ENCODE results near the gene REXO1. TPM values are rescaled to one million over a fixed set of nuclear protein-coding genes. Genes with fewer than 3 reads are reported as not detected.
"Not testable (repeated sequence)": the region's sequence is repeated elsewhere in the genome, so short reads cannot be mapped to it uniquely, and the experiment has no call there.

The REXO1 gene
- total RNA-seq (3.8 TPM), polyA plus RNA-seq (28.7 TPM)
- long read RNA-seq, donor 1 = 0 reads
- long read RNA-seq, donor 2, full-length matches to known transcripts = 6 of 35 reads
- long read RNA-seq, donor 2, partial matches to known transcripts = 29 of 35 reads
- long read RNA-seq, donor 2, other reads (novel, unspliced or antisense) = 0 of 35 reads
- long read RNA-seq, donor 3, full-length matches to known transcripts = 3 of 10 reads
- long read RNA-seq, donor 3, partial matches to known transcripts = 7 of 10 reads
- long read RNA-seq, donor 3, other reads (novel, unspliced or antisense) = 0 of 10 reads
- long read RNA-seq, donor 4, partial matches to known transcripts = 6 of 6 reads
- long read RNA-seq, donor 4, other reads (novel, unspliced or antisense) = 0 of 6 reads
- long read RNA-seq, donor 5, full-length matches to known transcripts = 2 of 11 reads
- long read RNA-seq, donor 5, partial matches to known transcripts = 9 of 11 reads
- long read RNA-seq, donor 5, other reads (novel, unspliced or antisense) = 0 of 11 reads
- long read RNA-seq, donor 6, full-length matches to known transcripts = 3 of 3 reads
- long read RNA-seq, donor 6, partial matches to known transcripts = 0 of 3 reads
- long read RNA-seq, donor 6, other reads (novel, unspliced or antisense) = 0 of 3 reads
- long read RNA-seq, donor 7, partial matches to known transcripts = 5 of 5 reads
- long read RNA-seq, donor 7, other reads (novel, unspliced or antisense) = 0 of 5 reads
- long read RNA-seq, donor 8 = 0 reads
- long read RNA-seq, donor 9, full-length matches to known transcripts = 2 of 2 reads
- long read RNA-seq, donor 9, partial matches to known transcripts = 0 of 2 reads
- long read RNA-seq, donor 9, other reads (novel, unspliced or antisense) = 0 of 2 reads
- long read RNA-seq, donor 10, partial matches to known transcripts = 8 of 8 reads
- long read RNA-seq, donor 10, other reads (novel, unspliced or antisense) = 0 of 8 reads

GRCh38 chr19:1848399-1849131 is at the start of gene REXO1:
Gene REXO1, minus strand, starts transcription at chr19:1848483. Its CDS starts 125 bp downstream, at chr19:1848358.
- no peaks in the 10 kb centered on the region for H3K9me3 ChIP-seq (ENCODE audit: control insufficient read depth in 2 of 2, insufficient read depth in 1 of 2, low read length in 1 of 2)
- H3K36me3 ChIP-seq (ENCODE audit: control insufficient read depth in 2 of 2, insufficient read depth in 2 of 2, low read length in 1 of 2) = peaks cover 15 to 28% of the 10 kb centered on the region in 2 donors
- DNase-seq (ENCODE audit: low read depth in 6 of 9, low spot score in 9 of 9) = peak; percentile 87 to 99 (median 96)
- WGBS = 3% methylated on average over 60 of the region's 60 CpGs
- H3K27me3 ChIP-seq (ENCODE audit: control insufficient read depth in 2 of 2, insufficient read depth in 1 of 2, low read length in 1 of 2) = no peaks in the 10 kb centered on the region
- H3K4me1 ChIP-seq (ENCODE audit: control insufficient read depth in 2 of 2, insufficient read depth in 2 of 2, low read length in 2 of 2) = peaks cover 39 to 77% of the 10 kb centered on the region in 2 donors
- H3K4me3 ChIP-seq (ENCODE audit: low read length in 2 of 2) = peak within 1 kb of the TSS; percentile 91 to 97
- H3K27ac ChIP-seq (ENCODE audit: low read depth in 1 of 2, low read length in 1 of 2) = peak within 1 kb of the TSS; percentile 97 to 98

- Histone ChIP-seq H3K27me3 (ENCODE audit: control insufficient read depth in 2 of 2, insufficient read depth in 1 of 2, low read length in 1 of 2) (no peaks in the 10 kb centered on the region), H3K27ac (ENCODE audit: low read depth in 1 of 2, low read length in 1 of 2) (peak overlapping the region in 1 of 2 donors; percentile 42), H3K9me3 (ENCODE audit: control insufficient read depth in 2 of 2, insufficient read depth in 1 of 2, low read length in 1 of 2) (peaks cover 0 to 6% of the 10 kb centered on the region in 2 donors), H3K4me1 (ENCODE audit: control insufficient read depth in 2 of 2, insufficient read depth in 2 of 2, low read length in 2 of 2) (peaks cover 19 to 39% of the 10 kb centered on the region in 2 donors), H3K4me3 (ENCODE audit: low read length in 2 of 2) (no peak overlapping the region), H3K36me3 (ENCODE audit: control insufficient read depth in 2 of 2, insufficient read depth in 2 of 2, low read length in 1 of 2) (no peaks in the 10 kb centered on the region)
- 56% methylated on average over 13 of the region's 13 CpGs for WGBS
- DNase-seq (ENCODE audit: low read depth in 6 of 9, low spot score in 9 of 9) = no peak
These were observed 48.2 kb upstream of the REXO1 start for GRCh38 chr19:1896508-1896907.

- DNase-seq (ENCODE audit: low read depth in 6 of 9, low spot score in 9 of 9) = no peak
- Histone ChIP-seq H3K9me3 (ENCODE audit: control insufficient read depth in 2 of 2, insufficient read depth in 1 of 2, low read length in 1 of 2) (peaks cover 0 to 6% of the 10 kb centered on the region in 2 donors), H3K27ac (ENCODE audit: low read depth in 1 of 2, low read length in 1 of 2) (no peak overlapping the region), H3K36me3 (ENCODE audit: control insufficient read depth in 2 of 2, insufficient read depth in 2 of 2, low read length in 1 of 2) (no peaks in the 10 kb centered on the region), H3K27me3 (ENCODE audit: control insufficient read depth in 2 of 2, insufficient read depth in 1 of 2, low read length in 1 of 2) (no peaks in the 10 kb centered on the region), H3K4me3 (ENCODE audit: low read length in 2 of 2) (no peak overlapping the region), H3K4me1 (ENCODE audit: control insufficient read depth in 2 of 2, insufficient read depth in 2 of 2, low read length in 2 of 2) (peaks cover 19 to 39% of the 10 kb centered on the region in 2 donors)
- WGBS = 96% methylated on average over 17 of the region's 17 CpGs
These were observed 45.5 kb upstream of the REXO1 start for GRCh38 chr19:1893791-1894190.

GRCh38 chr19:1889907-1890306 is 41.6 kb upstream of the REXO1 start:
- peaks cover 0 to 20% of the 10 kb centered on the region in 2 donors for H3K4me1 ChIP-seq (ENCODE audit: control insufficient read depth in 2 of 2, insufficient read depth in 2 of 2, low read length in 2 of 2)
- H3K36me3 ChIP-seq (ENCODE audit: control insufficient read depth in 2 of 2, insufficient read depth in 2 of 2, low read length in 1 of 2) = no peaks in the 10 kb centered on the region
- DNase-seq (ENCODE audit: low read depth in 6 of 9, low spot score in 9 of 9) = no peak
- no peak overlapping the region for H3K4me3 ChIP-seq (ENCODE audit: low read length in 2 of 2)
- WGBS = 96% methylated on average over 1 of the region's 1 CpG
- no peak overlapping the region for H3K27ac ChIP-seq (ENCODE audit: low read depth in 1 of 2, low read length in 1 of 2)
- H3K27me3 ChIP-seq (ENCODE audit: control insufficient read depth in 2 of 2, insufficient read depth in 1 of 2, low read length in 1 of 2) = no peaks in the 10 kb centered on the region
- peaks cover 0 to 6% of the 10 kb centered on the region in 2 donors for H3K9me3 ChIP-seq (ENCODE audit: control insufficient read depth in 2 of 2, insufficient read depth in 1 of 2, low read length in 1 of 2)

GRCh38 chr19:1888385-1888784 is 40.1 kb upstream of the REXO1 start:
- Histone ChIP-seq H3K36me3 (ENCODE audit: control insufficient read depth in 2 of 2, insufficient read depth in 2 of 2, low read length in 1 of 2) (no peaks in the 10 kb centered on the region), H3K9me3 (ENCODE audit: control insufficient read depth in 2 of 2, insufficient read depth in 1 of 2, low read length in 1 of 2) (peaks cover 0 to 6% of the 10 kb centered on the region in 2 donors), H3K27ac (ENCODE audit: low read depth in 1 of 2, low read length in 1 of 2) (no peak overlapping the region), H3K4me3 (ENCODE audit: low read length in 2 of 2) (no peak overlapping the region), H3K4me1 (ENCODE audit: control insufficient read depth in 2 of 2, insufficient read depth in 2 of 2, low read length in 2 of 2) (peaks cover 9 to 29% of the 10 kb centered on the region in 2 donors), H3K27me3 (ENCODE audit: control insufficient read depth in 2 of 2, insufficient read depth in 1 of 2, low read length in 1 of 2) (no peaks in the 10 kb centered on the region)
- WGBS = 97% methylated on average over 5 of the region's 5 CpGs
- DNase-seq (ENCODE audit: low read depth in 6 of 9, low spot score in 9 of 9) = no peak

GRCh38 chr19:1886360-1886759 is 38.1 kb upstream of the REXO1 start:
- 97% methylated on average over 15 of the region's 15 CpGs for WGBS
- not testable (repeated sequence) for DNase-seq (ENCODE audit: low read depth in 6 of 9, low spot score in 9 of 9); H3K4me3 ChIP-seq (ENCODE audit: low read length in 2 of 2); H3K36me3 ChIP-seq (ENCODE audit: control insufficient read depth in 2 of 2, insufficient read depth in 2 of 2, low read length in 1 of 2); H3K27ac ChIP-seq (ENCODE audit: low read depth in 1 of 2, low read length in 1 of 2); H3K9me3 ChIP-seq (ENCODE audit: control insufficient read depth in 2 of 2, insufficient read depth in 1 of 2, low read length in 1 of 2); H3K27me3 ChIP-seq (ENCODE audit: control insufficient read depth in 2 of 2, insufficient read depth in 1 of 2, low read length in 1 of 2)
- H3K4me1 ChIP-seq (ENCODE audit: control insufficient read depth in 2 of 2, insufficient read depth in 2 of 2, low read length in 2 of 2) = peaks cover 21 to 47% of the 10 kb centered on the region in 2 donors

- peak within 1 kb of the TSS; percentile 84 to 92 for H3K27ac ChIP-seq (ENCODE audit: low read depth in 1 of 2, low read length in 1 of 2)
- H3K36me3 ChIP-seq (ENCODE audit: control insufficient read depth in 2 of 2, insufficient read depth in 2 of 2, low read length in 1 of 2); H3K27me3 ChIP-seq (ENCODE audit: control insufficient read depth in 2 of 2, insufficient read depth in 1 of 2, low read length in 1 of 2); H3K9me3 ChIP-seq (ENCODE audit: control insufficient read depth in 2 of 2, insufficient read depth in 1 of 2, low read length in 1 of 2): not testable (repeated sequence)
- DNase-seq (ENCODE audit: low read depth in 6 of 9, low spot score in 9 of 9) = peak in 7 of 9 donors; percentile 85 to 96 (median 92)
- peaks cover 21 to 47% of the 10 kb centered on the region in 2 donors for H3K4me1 ChIP-seq (ENCODE audit: control insufficient read depth in 2 of 2, insufficient read depth in 2 of 2, low read length in 2 of 2)
- WGBS = 21% methylated on average over 46 of the region's 46 CpGs
- peak within 1 kb of the TSS; percentile 89 to 98 for H3K4me3 ChIP-seq (ENCODE audit: low read length in 2 of 2)
These were observed 37.3 kb upstream of the REXO1 start, which contains the start of gene ABHD17A for GRCh38 chr19:1885398-1886119. Gene ABHD17A, minus strand, starts transcription at chr19:1885496. Its CDS starts 3,930 bp downstream, at chr19:1881566.

GRCh38 chr19:1884719-1885334 is 36.5 kb upstream of the REXO1 start:
- DNase-seq (ENCODE audit: low read depth in 6 of 9, low spot score in 9 of 9) = no peak
- peak overlapping the region; percentile 89 to 98 for H3K4me3 ChIP-seq (ENCODE audit: low read length in 2 of 2)
- no peaks in the 10 kb centered on the region for H3K27me3 ChIP-seq (ENCODE audit: control insufficient read depth in 2 of 2, insufficient read depth in 1 of 2, low read length in 1 of 2)
- H3K9me3 ChIP-seq (ENCODE audit: control insufficient read depth in 2 of 2, insufficient read depth in 1 of 2, low read length in 1 of 2) = peaks cover 0 to 6% of the 10 kb centered on the region in 2 donors
- H3K36me3 ChIP-seq (ENCODE audit: control insufficient read depth in 2 of 2, insufficient read depth in 2 of 2, low read length in 1 of 2) = peaks cover 12 to 13% of the 10 kb centered on the region in 2 donors
- peaks cover 21 to 47% of the 10 kb centered on the region in 2 donors for H3K4me1 ChIP-seq (ENCODE audit: control insufficient read depth in 2 of 2, insufficient read depth in 2 of 2, low read length in 2 of 2)
- H3K27ac ChIP-seq (ENCODE audit: low read depth in 1 of 2, low read length in 1 of 2) = peak overlapping the region; percentile 60 to 84
- WGBS = under 1% methylated on average over 56 of the region's 56 CpGs

All from thymus (tissue), 14 donors.